GM19240 (cell line): ENCODE results near the gene STX16.

ENCODE experiments used
- DNase-seq: peaks from one replicate; pipeline ENCODE4 v3.0.0; 2011; ENCODE audit warnings: low spot score; ENCODE audit not compliant: insufficient read length

STX16 gene

GRCh38 chr20:58709703-58710039 is 58.6 kb downstream of the STX16 start:
- DNase-seq = no peak

GRCh38 chr20:58710481-58711265 is 59.6 kb downstream of the STX16 start:
- DNase-seq = no peak

DNA sequence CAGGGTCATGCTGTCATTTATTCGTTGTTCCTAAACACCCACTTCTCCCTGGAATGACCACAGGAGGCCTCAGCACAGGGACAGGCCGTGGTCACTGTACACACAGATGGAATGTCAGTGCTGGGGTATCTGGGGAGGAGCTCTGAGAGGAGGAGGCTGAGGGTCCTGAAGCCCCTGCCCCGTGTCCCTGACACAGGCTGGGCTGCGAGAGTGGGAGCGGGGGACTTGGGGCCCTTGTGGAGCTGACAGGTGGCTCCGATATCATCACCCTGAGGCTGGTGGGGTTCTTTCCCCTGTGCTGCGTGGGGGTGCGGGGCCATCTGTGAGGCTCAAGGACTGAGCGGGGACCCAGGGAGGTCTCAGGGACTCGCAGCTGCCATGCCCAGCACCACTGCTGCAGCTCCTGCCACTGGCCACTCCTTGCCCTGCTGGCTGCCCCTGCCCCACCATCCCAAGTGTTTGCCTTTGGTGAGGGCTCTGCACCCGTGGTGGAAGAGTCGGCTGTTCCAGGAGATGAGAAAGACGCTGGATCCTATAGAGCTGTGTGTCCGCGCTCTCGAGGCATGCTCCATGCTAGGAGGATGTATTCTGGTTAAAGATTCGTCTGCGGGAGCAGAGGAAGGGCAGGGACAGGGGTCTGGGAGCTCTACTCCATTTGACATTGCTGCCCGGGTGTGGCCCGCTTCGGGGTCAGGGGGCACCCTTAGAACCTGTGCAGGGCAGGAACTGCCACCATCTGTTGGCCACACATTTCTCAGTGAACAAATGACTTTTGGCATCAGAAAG is 60.4 kb downstream of the STX16 start:
- no peak for DNase-seq

DNA sequence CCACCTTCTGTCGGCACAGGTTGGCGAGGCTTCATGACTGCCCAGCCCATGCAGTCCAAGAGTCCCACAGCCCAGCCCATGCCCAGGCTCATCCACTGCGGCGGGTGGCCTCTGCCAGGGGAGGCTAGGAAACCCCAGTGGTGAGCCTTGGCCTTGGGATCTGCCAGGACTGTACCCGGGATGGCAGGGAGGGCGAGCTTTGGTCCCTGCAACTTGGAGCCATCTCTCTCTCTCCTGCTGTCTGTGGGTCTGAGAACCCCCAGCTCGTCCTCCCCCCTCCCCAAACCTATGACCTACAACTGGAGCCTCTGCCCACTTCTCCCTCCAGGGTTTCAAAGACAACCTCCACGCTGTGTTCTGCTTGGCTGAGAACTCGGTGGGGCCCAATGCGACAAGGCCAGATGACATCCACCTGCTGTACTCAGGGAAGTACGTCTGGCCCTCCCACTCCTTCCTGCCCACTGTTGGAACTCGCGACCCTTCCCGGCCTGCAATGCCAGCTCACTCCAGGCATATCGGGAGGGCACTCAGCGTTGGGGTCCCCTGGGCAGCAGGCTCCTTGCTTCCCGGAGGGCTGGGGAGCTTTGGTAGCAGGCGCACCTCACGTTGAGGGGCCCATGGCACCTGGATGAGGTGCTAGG is 61.2 kb downstream of the STX16 start:
- DNase-seq = no peak

GRCh38 chr20:58712806-58713731 is 62.0 kb downstream of the STX16 start:
- DNase-seq = no peak

- no peak for DNase-seq
Observed at GRCh38 chr20:58713801-58714339, 62.8 kb downstream of the STX16 start.

DNA sequence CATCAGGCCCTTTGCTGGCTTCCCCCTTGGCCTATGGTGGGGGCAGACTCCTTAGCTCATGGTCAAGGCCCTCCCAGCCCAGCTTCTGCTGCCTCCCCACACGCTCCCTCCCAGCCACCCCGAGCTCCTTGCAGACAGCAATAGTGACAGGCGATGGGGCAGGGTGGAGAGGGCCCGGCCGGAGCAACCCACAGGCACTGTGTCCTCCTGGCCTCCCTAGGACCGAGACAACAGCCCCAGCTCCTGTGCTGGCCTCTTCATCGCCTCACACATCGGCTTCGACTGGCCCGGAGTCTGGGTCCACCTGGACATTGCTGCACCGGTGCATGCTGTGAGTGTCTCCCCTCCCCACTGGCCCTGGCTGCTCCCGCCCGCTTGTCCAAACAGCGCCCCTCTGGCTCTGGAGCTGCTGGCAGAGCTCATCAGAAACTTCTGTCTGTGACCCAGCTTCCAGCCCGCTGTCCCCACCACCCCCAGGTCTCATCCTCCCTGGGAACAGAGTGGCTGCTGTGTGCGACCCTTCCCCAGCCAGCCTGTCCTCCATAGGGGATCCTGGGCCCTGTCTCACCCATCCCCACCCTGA is 63.3 kb downstream of the STX16 start:
- no peak for DNase-seq

GRCh38 chr20:58714923-58715351 is 63.9 kb downstream of the STX16 start:
- no peak for DNase-seq

GRCh38 chr20:58715391-58715800 is 64.3 kb downstream of the STX16 start:
- no peak for DNase-seq

- DNase-seq = no peak
Observed at GRCh38 chr20:58715801-58716475, 64.9 kb downstream of the STX16 start.

GRCh38 chr20:58716476-58717277 is 65.6 kb downstream of the STX16 start:
- DNase-seq = no peak

DNA sequence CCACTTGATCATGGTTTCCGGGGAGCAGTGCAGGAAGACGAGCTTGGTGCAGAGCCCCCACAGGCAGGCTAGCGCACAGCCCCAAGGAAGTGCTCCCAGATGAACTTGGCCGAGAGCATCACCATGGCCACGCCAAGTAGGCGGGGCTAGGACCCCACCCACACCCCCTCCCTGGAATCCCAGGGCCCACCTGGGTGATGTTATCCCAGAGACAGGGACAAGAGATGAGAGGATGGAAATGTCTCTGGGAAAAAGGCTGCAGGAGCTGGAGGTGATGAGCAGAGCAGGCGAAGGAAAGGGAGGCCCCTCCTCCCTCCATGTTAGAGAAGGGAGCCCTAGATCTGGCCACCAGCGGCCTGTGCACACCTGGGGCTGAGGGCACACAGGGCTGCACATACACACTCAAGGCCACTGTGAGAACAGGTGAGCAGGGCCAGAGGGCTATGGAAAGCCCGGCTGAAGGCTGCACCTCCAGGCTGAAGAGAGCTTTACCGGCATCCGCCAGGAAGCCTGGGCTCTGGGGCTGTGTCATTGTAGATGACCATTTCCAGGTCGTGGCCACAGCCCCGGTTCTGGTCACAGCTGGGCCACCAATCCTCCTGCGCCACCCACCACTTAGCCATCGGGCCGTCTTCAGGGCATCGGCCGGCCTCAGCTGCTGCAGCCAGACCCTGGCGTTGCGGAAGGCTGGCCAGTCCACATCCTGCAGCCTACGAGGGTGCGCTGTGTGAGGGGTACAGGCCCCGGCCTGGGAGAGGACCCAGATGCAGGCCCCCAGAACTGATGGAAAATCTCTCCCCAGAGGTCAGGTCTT is 66.4 kb downstream of the STX16 start:
- no peak for DNase-seq

DNA sequence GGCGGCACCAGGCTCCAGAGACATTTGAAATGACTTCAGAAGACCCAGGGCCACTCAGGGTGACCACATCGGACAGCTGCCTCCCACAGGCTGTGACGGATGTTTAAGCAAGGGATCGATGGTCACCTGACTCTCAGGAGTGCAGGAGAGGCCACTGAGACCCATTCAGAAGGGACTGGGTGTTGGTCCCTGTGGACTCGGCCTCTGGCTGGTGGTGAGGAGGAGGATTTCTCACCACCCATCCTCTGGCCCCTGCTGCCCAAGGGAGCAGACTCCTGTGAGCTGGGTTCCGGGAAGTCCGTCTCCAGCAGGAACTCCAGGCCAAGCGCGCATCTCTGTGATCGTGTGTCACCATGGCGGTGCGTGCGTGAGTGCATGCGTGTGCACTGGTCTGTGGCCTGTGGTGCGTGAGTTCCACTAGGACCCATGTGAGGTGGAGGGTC is 67.1 kb downstream of the STX16 start:
- no peak for DNase-seq

- DNase-seq = no peak
Observed at GRCh38 chr20:58718729-58719128, 67.6 kb downstream of the STX16 start.

DNA sequence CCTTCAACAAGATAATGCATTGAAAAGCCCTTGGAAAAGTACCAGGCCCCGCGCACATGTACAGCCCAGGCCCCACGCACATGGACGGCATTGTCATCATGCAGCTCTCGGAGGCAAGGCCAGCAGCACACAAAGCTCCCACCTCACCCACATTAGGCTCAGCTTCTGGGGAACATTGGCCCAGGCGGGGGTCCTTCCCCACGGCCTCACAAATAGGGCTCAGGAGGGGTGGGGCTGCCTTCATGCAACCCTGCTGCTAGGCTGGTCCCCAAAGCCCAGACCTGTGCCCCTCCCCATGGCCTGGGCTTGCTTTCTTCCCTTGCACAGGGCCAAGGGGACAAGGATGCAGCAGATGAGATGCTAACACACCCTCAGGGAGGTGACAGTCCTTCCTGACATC is 68.2 kb downstream of the STX16 start:
- no peak for DNase-seq

- no peak for DNase-seq
Observed at GRCh38 chr20:58719971-58720371, 68.9 kb downstream of the STX16 start.

- DNase-seq = no peak
Observed at GRCh38 chr20:58720890-58721289, 69.8 kb downstream of the STX16 start.
